BLaER1 (cell line): ENCODE results near the gene CEPT1.
A peak's percentile ranks its signal among the peaks of the same experiment; 100 is the strongest.

Experiments used
- H3K27ac ChIP-seq: shearing (Covaris generic); formaldehyde crosslinking; 2 replicates; pipeline ENCODE4 v1.8.1; 2022
- H3K27me3 ChIP-seq: shearing (Covaris generic); formaldehyde crosslinking; 2 replicates; pipeline ENCODE4 v1.8.1; 2022
- H3K36me3 ChIP-seq: shearing (Covaris generic); formaldehyde crosslinking; 2 replicates; pipeline ENCODE4 v1.8.1; 2022
- H3K4me1 ChIP-seq: shearing (Covaris generic); formaldehyde crosslinking; 2 replicates; pipeline ENCODE4 v1.8.1; 2022
- H3K4me2 ChIP-seq: shearing (Covaris generic); formaldehyde crosslinking; 2 replicates; pipeline ENCODE4 v1.8.1; 2022
- H3K4me3 ChIP-seq: shearing (Covaris generic); formaldehyde crosslinking; 2 replicates; pipeline ENCODE4 v1.8.1; 2022
- H3K9ac ChIP-seq: shearing (Covaris generic); formaldehyde crosslinking; 2 replicates; pipeline ENCODE4 v1.8.1; 2022
- H3K9me3 ChIP-seq: shearing (Covaris generic); formaldehyde crosslinking; 2 replicates; pipeline ENCODE4 v1.8.1; 2022
- H4K20me1 ChIP-seq: shearing (Covaris generic); formaldehyde crosslinking; 2 replicates; pipeline ENCODE4 v1.8.1; 2022
- Cebpa-rat ChIP-seq: shearing (Covaris generic); IDR thresholded peaks from 2 replicates; pipeline ENCODE4 v1.8.1; 2022

The CEPT1 gene

GRCh38 chr1:111191496-111191895, 51.5 kb downstream of the CEPT1 start:
- H3K4me2 ChIP-seq: no peak overlapping the region
- no peak overlapping the region for H3K9ac ChIP-seq
- H3K4me1 ChIP-seq: peaks cover 13% of the 10 kb centered on the region
- H4K20me1 ChIP-seq: no peaks in the 10 kb centered on the region
- no peak for TF ChIP-seq Cebpa-rat
- no peak overlapping the region for H3K4me3 ChIP-seq
- H3K27ac ChIP-seq: no peak overlapping the region
- no peaks in the 10 kb centered on the region for H3K27me3 ChIP-seq
- H3K9me3 ChIP-seq: no peaks in the 10 kb centered on the region
- peaks cover 83% of the 10 kb centered on the region for H3K36me3 ChIP-seq

DNA sequence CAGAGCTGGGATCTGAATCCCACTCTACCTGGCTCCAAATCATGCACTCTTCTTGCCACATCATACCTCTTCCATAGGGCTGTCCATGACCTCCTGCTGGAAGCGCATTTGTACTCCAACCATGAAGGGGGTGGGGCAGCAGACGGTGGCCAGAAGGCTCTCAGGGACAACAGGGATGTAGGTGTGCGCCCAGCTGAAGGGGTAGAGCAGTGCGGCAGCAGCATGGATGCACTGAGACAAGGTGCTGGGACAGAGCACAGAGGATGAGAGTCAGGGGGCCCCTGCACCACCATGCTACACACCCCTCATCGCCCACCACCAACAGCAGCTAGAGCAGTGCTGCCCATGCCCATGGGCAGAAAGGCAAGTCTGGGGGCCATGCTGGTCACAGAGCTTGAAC, 52.1 kb downstream of the CEPT1 start:
- Histone ChIP-seq H3K27me3 (no peaks in the 10 kb centered on the region), H3K9ac (no peak overlapping the region), H3K4me1 (peaks cover 13% of the 10 kb centered on the region), H3K9me3 (no peaks in the 10 kb centered on the region), H3K36me3 (peaks cover 83% of the 10 kb centered on the region), H4K20me1 (no peaks in the 10 kb centered on the region), H3K4me3 (no peak overlapping the region), H3K27ac (no peak overlapping the region), H3K4me2 (no peak overlapping the region)
- TF ChIP-seq Cebpa-rat: no peak

- Histone ChIP-seq H3K4me2 (peak overlapping the region; percentile 19), H3K4me3 (no peak overlapping the region), H3K9ac (no peak overlapping the region), H3K9me3 (no peaks in the 10 kb centered on the region), H3K4me1 (peaks cover 16% of the 10 kb centered on the region), H3K27me3 (no peaks in the 10 kb centered on the region), H3K27ac (0 out of 2 replicates have a peak overlapping the region, but pooled peaks have one; percentile 43), H4K20me1 (no peaks in the 10 kb centered on the region), H3K36me3 (peaks cover 82% of the 10 kb centered on the region)
- TF ChIP-seq Cebpa-rat: no peak
These were observed 52.9 kb downstream of the CEPT1 start for GRCh38 chr1:111192658-111193519.

- Histone ChIP-seq H3K27me3 (no peaks in the 10 kb centered on the region), H3K4me1 (peaks cover 20% of the 10 kb centered on the region), H3K9me3 (no peaks in the 10 kb centered on the region), H4K20me1 (no peaks in the 10 kb centered on the region), H3K4me2 (no peak overlapping the region), H3K27ac (no peak overlapping the region), H3K9ac (no peak overlapping the region), H3K36me3 (peaks cover 81% of the 10 kb centered on the region), H3K4me3 (no peak overlapping the region)
- TF ChIP-seq Cebpa-rat: no peak
These were observed 53.9 kb downstream of the CEPT1 start for GRCh38 chr1:111193712-111194480.

DNA sequence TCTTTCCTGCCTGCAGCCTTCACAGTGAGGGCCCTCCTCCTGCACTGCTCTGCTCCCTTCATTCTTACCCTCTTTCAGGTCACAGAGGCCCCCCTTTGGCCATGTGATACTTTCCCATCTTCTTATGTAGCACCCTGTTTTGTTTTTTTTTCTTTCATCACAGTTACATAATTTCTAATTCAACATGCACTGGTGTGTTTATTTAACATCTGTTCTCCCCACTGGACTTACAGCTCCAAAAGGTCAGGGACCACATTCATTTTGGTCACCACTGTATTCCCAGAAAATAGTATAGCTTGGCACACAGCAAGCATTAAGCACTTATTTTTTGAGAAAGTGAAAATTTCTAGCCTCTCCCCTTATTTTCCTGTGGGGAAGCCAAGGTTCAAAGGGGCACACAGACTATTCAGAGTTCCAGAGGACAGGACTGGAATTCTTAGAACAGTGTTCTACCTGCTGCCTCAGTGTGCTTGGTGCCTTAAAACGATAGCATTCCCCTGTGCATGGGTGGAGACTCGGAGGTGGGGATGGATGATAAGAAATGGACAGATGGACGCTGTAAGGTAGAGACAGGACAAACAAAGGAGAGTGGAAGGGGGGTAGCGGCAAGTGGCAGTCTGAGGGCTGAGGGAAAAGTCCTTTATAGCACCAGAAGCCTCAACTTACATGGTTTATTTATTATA, 55.1 kb downstream of the CEPT1 start:
- Histone ChIP-seq H3K27ac (no peak overlapping the region), H3K36me3 (peaks cover 78% of the 10 kb centered on the region)

DNA sequence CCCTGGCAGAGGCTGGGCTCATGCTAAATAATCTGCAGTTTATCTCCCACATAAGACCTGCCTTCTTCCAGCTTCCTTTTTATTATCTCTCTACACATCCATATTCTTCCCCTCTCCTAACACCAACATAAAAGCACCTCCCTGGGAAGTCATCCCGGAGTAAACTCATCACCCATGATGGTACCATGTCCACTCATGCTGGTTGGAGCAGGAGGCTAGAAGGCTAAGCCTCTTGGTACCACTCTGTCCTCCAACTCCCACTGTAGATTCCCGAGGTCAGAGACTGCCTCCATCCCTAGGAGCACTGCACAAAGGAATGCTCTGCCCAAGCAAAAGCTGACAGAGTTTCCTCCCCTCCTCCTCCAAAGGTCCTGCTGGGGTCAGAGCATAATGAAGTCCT, 56.2 kb downstream of the CEPT1 start:
- Histone ChIP-seq H3K27me3 (no peaks in the 10 kb centered on the region), H3K27ac (no peak overlapping the region), H3K9me3 (no peaks in the 10 kb centered on the region), H3K4me2 (no peak overlapping the region), H3K4me1 (peaks cover 43% of the 10 kb centered on the region), H4K20me1 (no peaks in the 10 kb centered on the region), H3K36me3 (peaks cover 74% of the 10 kb centered on the region), H3K9ac (no peak overlapping the region), H3K4me3 (no peak overlapping the region)
- no peak for TF ChIP-seq Cebpa-rat

More for the DNA sequence above, 55.1 kb downstream of the CEPT1 start:
- no peak overlapping the region for H3K4me3 ChIP-seq
- no peak for TF ChIP-seq Cebpa-rat
- H3K27me3 ChIP-seq: no peaks in the 10 kb centered on the region
- no peaks in the 10 kb centered on the region for H4K20me1 ChIP-seq
- no peak overlapping the region for H3K4me2 ChIP-seq
- peaks cover 32% of the 10 kb centered on the region for H3K4me1 ChIP-seq
- no peaks in the 10 kb centered on the region for H3K9me3 ChIP-seq
- no peak overlapping the region for H3K9ac ChIP-seq

GRCh38 chr1:111197598-111198284, 57.7 kb downstream of the CEPT1 start:
- H3K4me3 ChIP-seq: no peak overlapping the region
- no peak for TF ChIP-seq Cebpa-rat
- H3K27me3 ChIP-seq: no peaks in the 10 kb centered on the region
- no peak overlapping the region for H3K9ac ChIP-seq
- H4K20me1 ChIP-seq: no peaks in the 10 kb centered on the region
- H3K4me2 ChIP-seq: peak overlapping the region; percentile 19; the same call in 1 of the 2 replicates
- H3K27ac ChIP-seq: 0 out of 2 replicates have a peak overlapping the region, but pooled peaks have one; percentile 19
- no peaks in the 10 kb centered on the region for H3K9me3 ChIP-seq
- H3K36me3 ChIP-seq: peaks cover 58% of the 10 kb centered on the region
- H3K4me1 ChIP-seq: peaks cover 54% of the 10 kb centered on the region

DNA sequence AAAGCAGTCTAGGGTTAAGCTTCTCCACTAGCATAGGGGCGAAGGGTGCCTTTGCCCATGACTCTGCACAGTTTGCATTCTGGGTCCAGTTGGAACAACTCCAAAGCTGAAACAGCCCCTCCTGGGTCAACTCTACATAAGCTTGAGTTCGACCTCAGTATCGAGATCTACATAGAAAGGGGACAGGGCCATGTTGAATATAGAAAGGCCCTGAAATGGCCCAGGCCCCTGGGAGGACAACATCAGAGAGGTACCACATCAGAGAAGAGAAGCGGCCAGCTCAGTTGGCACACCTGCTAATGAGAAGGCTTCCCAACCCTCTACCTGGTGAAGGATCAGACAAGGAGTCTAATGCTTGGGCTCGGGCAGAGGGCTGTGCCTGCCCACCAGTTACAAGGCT, 58.8 kb downstream of the CEPT1 start:
- peak overlapping the region; percentile 37; the same call in 1 of the 2 replicates for H3K27ac ChIP-seq
- H3K4me3 ChIP-seq: no peak overlapping the region
- peaks cover 55% of the 10 kb centered on the region for H3K4me1 ChIP-seq
- no peak overlapping the region for H3K9ac ChIP-seq
- H4K20me1 ChIP-seq: no peaks in the 10 kb centered on the region
- H3K9me3 ChIP-seq: no peaks in the 10 kb centered on the region
- H3K36me3 ChIP-seq: peaks cover 55% of the 10 kb centered on the region
- no peak for TF ChIP-seq Cebpa-rat
- no peaks in the 10 kb centered on the region for H3K27me3 ChIP-seq
- no peak overlapping the region for H3K4me2 ChIP-seq

- no peaks in the 10 kb centered on the region for H3K9me3 ChIP-seq
- peak overlapping the region; percentile 88; the same call in 1 of the 2 replicates for H3K4me2 ChIP-seq
- H3K4me3 ChIP-seq: no peak overlapping the region
- H3K27me3 ChIP-seq: no peaks in the 10 kb centered on the region
- no peak for TF ChIP-seq Cebpa-rat
- H3K27ac ChIP-seq: peak overlapping the region; percentile 65; the same call in 1 of the 2 replicates
- peaks cover 57% of the 10 kb centered on the region for H3K4me1 ChIP-seq
- H4K20me1 ChIP-seq: no peaks in the 10 kb centered on the region
- H3K9ac ChIP-seq: no peak overlapping the region
- H3K36me3 ChIP-seq: peaks cover 50% of the 10 kb centered on the region
These were observed 59.3 kb downstream of the CEPT1 start for GRCh38 chr1:111199329-111199728.
